Activated CD4-positive, alpha-beta T cell treated with anti-CD3 and anti-CD28 coated beads, Interleukin-2, Interleukin-4, amounts not matched to agents 100 ng/mL and 50 ng/mL, durations not matched to agents 16 hours and 8 hours (primary cell): Measurements from ENCODE around the gene S100B.

Source experiments
- DNase-seq: peaks from one replicate; pipeline ENCODE4 v3.0.0-alpha.2; 2020; ENCODE audit warnings: low spot score

S100B gene

DNA sequence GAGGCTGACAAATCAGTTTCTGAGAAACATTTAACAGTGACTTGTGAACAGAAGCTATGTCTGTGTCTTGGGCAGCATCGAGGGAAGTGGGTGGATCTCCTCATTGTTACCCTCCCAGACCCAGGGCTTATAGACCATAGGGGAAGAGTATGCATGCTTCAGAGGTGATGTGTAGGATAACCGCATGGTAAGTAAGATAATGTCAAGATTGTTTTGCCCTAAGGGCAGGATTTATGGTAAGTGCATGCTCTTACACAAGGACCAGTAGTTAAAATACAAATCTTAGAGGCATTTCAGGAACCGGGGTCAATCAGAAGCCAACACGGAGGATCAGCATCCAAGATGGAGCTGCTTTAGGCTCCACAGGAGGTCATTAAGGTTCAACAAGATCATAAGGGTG, 22.8 kb upstream of the S100B start:
- no peak for DNase-seq

GRCh38 chr21:46626975-46627501, 22.2 kb upstream of the S100B start:
- no peak for DNase-seq

GRCh38 chr21:46626536-46626935, 21.7 kb upstream of the S100B start:
- DNase-seq, result no peak

DNA sequence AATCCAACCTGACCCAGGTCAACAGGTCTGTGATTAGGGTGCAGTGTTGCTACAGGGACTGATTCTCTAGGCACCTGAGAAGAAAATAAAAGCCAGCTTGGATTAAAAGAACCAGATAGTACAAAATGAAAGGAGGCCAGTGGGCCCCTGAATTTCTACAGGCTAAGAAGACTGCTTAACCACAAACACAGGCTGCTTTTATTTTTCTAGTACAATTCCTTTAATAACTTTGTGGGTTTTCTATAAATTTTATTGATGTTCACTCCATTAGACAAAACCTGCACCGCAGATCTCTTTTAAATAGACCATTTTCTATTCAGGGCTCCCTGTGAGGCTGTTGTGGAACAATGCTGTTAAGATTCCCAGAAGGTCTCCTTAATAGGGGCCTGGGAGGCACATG, 20.9 kb upstream of the S100B start:
- no peak for DNase-seq

- DNase-seq, result no peak
These were observed 19.2 kb upstream of the S100B start for GRCh38 chr21:46624050-46624449.

- DNase-seq, result no peak
These were observed 17.3 kb upstream of the S100B start for GRCh38 chr21:46622226-46622625.

DNA sequence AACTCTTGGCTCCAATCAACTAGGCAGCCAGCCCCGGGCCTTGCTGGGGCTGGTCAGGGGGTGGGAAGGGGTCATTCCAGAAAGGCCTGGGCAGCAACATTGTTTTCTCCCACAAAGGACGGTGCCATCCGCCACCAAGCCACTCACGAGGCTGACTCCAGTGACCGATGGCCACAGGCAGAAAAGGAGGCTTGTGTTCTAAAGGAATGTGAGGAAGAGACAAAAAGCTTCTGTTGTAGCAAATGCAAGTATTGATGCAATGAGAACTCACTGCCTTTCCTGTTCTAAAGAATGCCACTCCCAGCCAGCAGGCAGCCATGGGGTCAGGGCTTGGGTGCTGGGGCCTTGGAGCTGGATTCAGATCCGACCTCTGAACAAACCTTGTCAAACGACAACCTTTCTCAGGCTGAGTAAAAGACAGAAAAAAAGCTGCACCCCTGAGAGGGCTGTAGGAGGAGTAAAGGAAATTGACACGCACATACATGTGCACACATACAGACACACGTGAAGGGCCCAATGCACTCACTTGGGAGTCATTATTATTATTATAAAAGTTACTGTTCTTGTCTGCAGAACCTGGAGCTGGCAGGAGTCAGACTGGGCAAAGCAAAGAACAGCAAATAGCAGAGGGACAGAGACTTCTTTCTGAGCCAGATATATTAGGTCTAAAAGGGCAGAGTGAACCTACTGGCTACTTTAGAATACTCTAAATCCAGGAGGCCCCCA, 16.7 kb upstream of the S100B start:
- no peak for DNase-seq

DNA sequence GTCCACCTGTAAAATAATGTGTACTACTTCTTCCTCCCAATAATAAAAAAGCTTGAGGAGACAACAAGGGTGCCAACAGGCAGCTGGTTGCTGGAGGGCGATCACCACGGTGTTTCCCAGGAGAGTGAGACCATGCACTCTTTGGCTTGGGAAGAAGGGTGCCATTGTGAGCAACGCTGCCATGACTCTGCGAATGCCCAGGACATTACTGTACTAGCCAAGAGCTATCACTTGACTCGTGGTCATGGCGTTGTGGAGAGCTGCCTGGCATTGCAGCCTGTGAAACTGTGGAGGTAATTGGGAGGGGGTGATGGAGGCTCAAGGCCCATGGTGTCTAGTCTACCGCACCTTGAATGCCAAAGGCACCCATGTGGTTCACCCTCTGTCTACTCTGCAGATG, 16.0 kb upstream of the S100B start:
- DNase-seq, result no peak

DNA sequence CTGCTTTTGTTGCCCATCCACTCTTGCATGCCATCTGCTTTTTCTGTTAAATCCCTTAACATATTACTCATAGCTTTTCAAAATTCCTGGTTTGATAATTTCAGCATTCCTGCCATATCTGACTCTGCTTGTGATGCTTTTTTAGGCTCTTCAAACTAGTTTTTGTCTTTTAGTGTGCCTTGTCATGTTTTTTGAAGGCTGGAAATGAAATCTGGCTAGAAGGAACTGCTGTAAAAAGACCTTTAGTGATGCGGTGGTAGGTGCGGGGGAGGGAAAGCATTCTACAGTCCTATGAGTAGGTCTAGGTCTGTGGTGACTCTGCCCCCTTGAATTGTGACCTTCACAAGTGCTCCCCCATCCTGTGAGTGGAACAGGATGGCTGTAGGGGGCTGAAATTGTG, 15.0 kb upstream of the S100B start:
- DNase-seq, result no peak

DNA sequence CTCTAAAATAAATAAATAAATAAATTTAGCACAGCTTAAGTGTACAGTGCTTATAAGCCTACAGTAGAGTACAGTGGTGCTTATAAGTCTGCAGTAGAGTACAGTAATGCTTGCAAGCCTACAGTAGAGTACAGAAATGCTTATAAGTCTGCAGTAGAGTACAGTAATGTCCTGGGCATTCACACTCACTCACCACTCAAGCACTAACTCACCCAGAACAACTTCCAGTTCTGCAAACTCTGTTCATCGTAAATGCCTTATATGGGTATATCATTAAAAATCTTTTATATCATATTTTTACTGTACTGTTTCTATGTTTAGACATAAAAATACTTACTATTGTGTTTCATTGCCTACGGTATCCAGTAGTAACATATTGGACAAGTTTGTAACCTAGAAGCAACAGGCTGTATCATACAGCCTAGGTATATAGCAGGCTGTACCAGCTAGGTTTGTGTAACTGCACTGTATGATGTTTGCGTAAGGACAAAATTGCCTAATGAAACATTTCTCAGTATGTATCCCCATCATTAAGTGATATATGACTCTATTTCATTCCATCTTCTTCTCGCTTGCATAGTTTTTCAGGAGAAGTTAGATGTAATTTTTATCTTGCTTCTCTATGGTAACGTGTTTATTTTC, 14.0 kb upstream of the S100B start:
- no peak for DNase-seq

DNA sequence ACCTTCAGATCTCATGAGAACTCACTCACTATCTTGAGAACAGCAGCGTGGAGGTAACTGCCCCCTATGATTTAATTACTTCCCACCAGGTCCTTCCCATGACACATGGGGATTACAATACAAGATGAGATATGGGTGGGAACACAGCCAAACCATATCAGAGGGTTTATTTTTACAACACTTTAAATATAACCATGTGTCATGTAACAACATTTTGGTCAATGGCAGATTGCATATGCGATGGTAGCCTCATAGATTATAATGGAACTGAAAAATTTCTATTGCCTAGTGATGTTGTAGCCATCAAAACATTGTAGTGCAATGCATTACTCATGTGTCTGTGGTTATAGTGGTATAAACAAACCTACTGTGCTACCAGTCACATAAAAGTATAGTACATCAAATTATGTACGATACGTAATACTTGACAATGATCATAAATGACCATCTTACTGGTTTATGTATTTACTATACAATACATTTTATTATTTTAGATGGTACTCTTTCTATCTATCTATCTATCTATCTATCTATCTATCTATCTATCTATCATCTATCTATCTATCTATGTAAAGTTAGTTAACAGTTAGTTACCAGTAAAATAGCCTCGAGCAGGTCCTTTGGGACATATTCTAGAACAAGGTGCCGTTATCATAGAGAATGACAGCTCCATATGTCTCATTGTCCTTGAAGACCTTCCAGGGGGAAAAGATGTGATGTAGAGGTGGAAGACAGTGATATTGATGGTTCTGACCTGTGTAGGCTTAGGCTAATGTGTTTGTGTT, 12.6 kb upstream of the S100B start:
- DNase-seq, result no peak

GRCh38 chr21:46616656-46617055, 11.8 kb upstream of the S100B start:
- no peak for DNase-seq

DNA sequence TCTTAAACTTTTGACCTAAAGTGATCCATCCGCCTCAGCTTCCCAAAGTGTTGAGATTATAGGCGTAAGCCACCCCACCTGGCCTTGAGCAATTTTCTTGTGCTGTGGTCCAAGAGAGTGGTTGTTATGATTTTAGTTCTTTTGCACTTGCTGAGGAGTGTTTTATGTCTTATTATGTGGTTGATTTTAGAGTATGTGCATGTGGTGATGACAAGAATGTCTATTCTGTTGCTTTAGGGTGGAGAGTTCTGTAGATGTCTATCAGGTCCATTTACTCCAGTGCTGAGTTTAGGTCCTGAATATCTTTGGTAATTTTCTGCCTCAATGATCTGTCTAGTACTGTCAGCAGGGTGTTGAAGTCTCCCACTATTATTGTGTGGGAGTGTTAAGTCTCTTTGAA, 11.2 kb upstream of the S100B start:
- no peak for DNase-seq

DNA sequence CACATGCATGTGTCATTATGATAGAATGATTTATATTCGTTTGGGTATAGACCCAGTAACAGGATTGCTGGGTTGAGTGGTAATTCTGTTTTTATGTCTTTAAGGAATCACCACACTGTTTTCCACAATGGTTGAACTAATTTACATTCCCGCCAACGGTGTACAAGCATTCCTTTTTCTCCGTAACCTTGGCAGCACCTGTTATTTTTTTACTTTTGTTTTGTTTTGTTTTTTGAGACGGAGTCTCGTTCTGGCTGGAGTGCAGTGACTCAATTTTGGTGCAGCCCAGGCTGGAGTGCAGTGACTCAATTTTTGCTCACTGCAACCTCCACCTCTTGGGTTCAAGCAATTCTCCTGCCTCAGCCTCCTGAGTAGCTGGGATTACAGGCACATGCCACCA, 8.5 kb upstream of the S100B start:
- DNase-seq, result no peak

DNA sequence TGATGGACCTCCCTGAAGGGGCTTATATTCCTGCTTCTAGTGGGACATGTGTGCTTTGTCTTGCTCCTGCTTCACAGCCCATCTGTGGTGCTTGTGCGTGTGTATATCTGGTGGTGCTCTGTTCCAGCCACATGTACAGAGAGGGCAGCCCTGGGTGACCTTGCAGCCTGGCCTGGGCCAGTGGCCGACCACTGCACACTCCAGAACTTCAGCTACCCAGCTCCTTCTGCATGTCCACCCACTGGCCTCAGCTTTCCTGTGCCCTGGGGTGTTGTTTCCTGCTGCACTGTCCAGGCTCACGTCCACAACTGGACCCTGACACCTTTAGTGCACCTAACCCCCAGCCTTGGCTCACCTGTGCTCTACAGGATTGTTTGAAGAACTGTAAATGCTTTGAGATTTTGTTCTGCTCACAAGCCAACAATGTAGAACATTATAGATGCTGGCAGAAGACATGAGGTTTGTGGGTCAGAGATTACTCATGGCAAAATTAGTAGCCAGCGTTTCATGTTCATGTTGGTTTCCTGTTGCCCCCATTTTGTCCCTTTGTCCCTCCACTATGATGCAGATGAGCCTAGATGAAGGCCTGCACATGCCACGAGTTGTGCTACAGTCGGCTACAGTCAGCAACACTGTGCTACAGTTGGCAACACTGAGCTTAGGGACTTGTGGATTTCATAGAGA, 5.3 kb upstream of the S100B start:
- no peak for DNase-seq

GRCh38 chr21:46608672-46609111, 3.8 kb upstream of the S100B start:
- DNase-seq, result no peak

DNA sequence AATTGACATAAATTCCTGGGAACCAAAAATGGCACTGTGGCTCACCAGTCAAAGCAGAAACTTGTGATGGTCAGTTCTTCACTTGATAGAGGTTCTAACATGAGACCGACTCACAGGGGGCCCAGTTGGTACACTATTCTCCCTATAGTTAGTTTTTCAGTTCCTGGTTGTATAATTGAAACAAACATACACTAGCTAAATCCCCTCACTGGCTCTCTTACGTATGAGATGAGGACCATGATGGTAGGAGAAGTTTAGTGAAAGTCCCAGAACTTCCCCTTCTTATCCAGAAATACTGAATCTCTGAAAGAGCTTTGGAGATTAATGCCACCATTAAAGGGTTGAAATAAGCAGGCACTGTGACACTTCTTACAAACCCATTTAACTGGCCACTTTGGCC, 2.8 kb upstream of the S100B start:
- DNase-seq, result no peak

DNA sequence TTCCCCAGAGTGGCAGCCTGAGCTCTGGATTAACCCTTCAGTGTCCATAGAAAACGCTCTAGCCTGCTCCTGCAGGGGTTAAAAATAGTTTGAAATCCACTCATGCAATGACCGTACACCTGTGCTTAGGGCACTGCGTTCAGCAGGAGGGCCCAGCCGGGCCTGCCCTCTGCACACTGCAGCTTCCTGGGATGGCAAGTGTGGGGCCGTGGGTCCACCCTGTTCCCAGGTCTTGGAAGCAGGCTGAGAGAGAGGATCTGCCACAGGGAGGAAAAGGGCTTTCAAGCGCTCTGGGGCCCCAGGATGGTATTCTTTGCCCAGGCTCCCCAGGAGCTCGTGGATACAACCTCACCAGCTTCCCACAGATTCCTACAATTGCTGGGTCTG, 1.5 kb upstream of the S100B start:
- no peak for DNase-seq

DNA sequence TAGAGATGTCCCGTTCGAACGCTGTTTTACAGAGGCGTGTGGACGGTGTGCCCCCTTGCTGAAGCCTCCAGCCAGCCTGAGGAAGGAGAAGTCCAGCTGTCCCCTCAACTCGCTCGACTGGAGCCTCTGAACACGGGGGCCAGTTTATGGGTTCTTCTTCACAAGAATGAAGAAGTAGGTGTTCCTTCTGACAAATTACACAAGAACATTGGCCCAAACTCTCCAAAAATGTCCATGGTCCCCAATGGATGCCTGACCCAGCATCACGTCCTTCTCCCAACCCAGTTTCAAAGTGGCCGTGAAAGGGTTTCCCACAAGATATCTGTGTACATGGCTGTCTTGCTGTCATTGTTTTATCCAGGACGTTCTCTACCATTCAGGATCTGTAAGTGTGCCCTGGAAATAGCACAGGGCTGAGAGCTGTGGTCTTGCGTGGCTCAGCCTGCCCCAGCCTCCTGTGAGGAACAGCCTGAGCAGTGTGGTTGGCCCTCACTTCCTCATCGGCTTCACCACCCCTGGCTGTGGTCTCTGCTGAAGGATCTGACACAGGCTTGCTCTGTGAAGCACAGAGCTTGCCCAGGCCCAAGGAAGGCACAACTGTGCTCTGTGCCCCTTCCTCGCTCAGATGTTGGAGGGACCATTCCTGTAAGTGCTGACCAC, 1.0 kb upstream of the S100B start:
- no peak for DNase-seq

DNA sequence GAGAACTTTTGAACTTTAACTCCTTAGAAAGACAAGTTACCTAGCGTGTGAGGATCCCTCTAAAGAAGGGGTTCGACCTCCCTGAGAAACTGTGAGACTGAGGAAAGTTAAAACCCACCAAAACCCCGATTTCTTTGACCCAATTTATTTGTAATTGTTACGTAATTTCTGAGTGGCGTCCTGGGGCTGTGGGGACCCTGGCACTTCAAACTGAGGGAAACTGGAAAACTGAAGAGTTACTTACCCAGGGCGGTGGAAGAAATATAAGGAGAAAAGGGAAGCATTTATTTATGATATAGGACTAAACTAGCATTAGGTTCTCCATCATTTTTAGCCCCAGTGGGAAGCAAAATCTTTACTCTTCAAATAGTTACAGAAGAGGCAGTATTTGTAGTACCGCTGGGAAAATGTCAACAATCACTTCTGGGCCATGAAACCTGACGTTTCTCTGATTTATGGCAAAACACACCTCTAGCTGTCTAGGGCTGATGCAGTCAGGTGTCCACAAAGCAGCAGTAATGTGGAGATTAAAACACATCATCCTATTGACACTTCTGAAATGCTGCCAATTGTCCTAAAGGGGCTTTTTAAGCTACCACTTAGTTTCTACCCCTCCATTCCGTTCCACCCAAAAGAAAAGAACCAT, 430 bp downstream of the S100B start:
- no peak for DNase-seq

DNA sequence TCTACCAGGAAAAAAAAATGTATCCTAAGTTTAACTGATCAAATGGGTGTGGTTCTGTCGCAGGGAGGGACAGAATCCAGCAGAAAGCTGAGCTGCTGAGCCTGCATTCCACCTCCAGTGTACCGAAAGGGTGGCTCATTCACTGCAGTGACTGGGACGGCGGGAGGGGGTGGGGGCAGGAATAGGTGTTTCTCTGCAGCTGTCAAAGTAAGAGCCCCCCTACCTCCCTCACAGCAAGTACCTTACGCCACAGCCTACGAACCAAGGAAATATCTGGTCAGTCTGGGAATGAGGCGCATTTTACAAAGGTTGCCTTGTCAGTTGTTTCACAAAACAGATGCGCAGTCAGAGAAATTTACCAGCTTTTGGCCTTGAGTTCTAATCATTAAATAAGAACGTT, 1.7 kb downstream of the S100B start:
- no peak for DNase-seq
